Natural killer cell (primary cell): ENCODE measurements around the gene SERPINE3. TPM values are rescaled to one million over a fixed set of nuclear protein-coding genes. Genes with fewer than 3 reads are reported as not detected.

Experiments used
- ATAC-seq, 3 donors: fragments of 150-1000 bp in 2 of 3; fragments of 200-7000 bp in 1 of 3; cut with Tn5 transposase; 1 replicate in 1 of 3; 2 replicates in 2 of 3; pipeline ENCODE4 v1.10.0; 2021; ENCODE audit warnings: mild to moderate bottlenecking in 2 of 3, moderate library complexity in 2 of 3
- DNase-seq, 2 donors: peaks; one replicate each; pipeline versions ENCODE4 v3.0.0 to v3.0.0-alpha.2; 2013 to 2021; ENCODE audit warnings: mixed read lengths in 1 of 2
- H3K27ac ChIP-seq: one replicate; pipeline ENCODE4 v1.5.1; 2013; ENCODE audit warnings: mild to moderate bottlenecking, low read length
- H3K27me3 ChIP-seq: one replicate; pipeline ENCODE4 v1.6.1; 2013; ENCODE audit warnings: low read length; ENCODE audit not compliant: control insufficient read depth, insufficient read depth
- H3K36me3 ChIP-seq: one replicate; pipeline ENCODE4 v1.6.1; 2013; ENCODE audit warnings: low read length; ENCODE audit not compliant: control insufficient read depth, insufficient read depth
- H3K4me1 ChIP-seq: one replicate; pipeline ENCODE4 v1.6.1; 2013; ENCODE audit warnings: low read length; ENCODE audit not compliant: control insufficient read depth, insufficient read depth
- H3K4me3 ChIP-seq: one replicate; pipeline ENCODE4 v1.5.1; 2013; ENCODE audit warnings: low read length
- H3K9me3 ChIP-seq: one replicate; pipeline ENCODE4 v1.6.1; 2013; ENCODE audit warnings: low read length; ENCODE audit not compliant: control insufficient read depth, insufficient read depth
- H3K27ac Mint-ChIP-seq, 2 donors: one replicate each; pipeline ENCODE4 v1.8.0; 2022; ENCODE audit warnings: mild to moderate bottlenecking in 2 of 2, mixed read lengths in 2 of 2, moderate library complexity in 1 of 2
- H3K27me3 Mint-ChIP-seq, 2 donors: one replicate each; pipeline ENCODE4 v1.8.0; 2022; ENCODE audit warnings: low read depth in 2 of 2, mixed read lengths in 2 of 2
- H3K36me3 Mint-ChIP-seq: one replicate; pipeline ENCODE4 v1.8.0; 2022; ENCODE audit warnings: mixed read lengths
- H3K4me1 Mint-ChIP-seq, 2 donors: one replicate each; pipeline ENCODE4 v1.8.0; 2022; ENCODE audit warnings: mixed read lengths in 2 of 2
- H3K4me3 Mint-ChIP-seq: one replicate; pipeline ENCODE4 v1.8.0; 2022; ENCODE audit warnings: mild to moderate bottlenecking, moderate library complexity, mixed read lengths
- H3K9me3 Mint-ChIP-seq, 2 donors: one replicate each; pipeline ENCODE4 v1.8.0; 2022; ENCODE audit warnings: mixed read lengths in 2 of 2
- CTCF ChIP-seq: fragments of 200-600 bp; IDR thresholded peaks from one replicate; pipeline ENCODE4 v1.8.0; 2022; ENCODE audit warnings: antibody characterized with exemption
- WGBS: methylation state at CpG from one replicate; pipeline ENCODE4 v1.1.7; 2013; ENCODE audit warnings: missing lambda C conversion rate; ENCODE audit not compliant: insufficient coverage; 5-methylcytosine and 5-hydroxymethylcytosine counted together
- intact Hi-C: fragments of 100-400 bp; cut with micrococcal nuclease; formaldehyde crosslinking; loops from one replicate; pipeline ENCODE4 v1.14.2; 2022
- total RNA-seq, 4 donors: library from RNA; stranded (reverse); fragments of 120-200 nt in 1 of 4; gene quantifications; one replicate each; pipeline versions ENCODE4 v1.2.3 to v1.2.4, GENCODE V29; 2013 to 2022

The SERPINE3 gene
- total RNA-seq, 3 donors from 2014 or later (not counting 1 experiment from before 2014, with no cell fraction given) = not detected

GRCh38 chr13:51343475-51343874 is 4.0 kb downstream of the SERPINE3 start:
- no peak for TF ChIP-seq CTCF
- no peaks in the 10 kb centered on the region for H3K27me3 ChIP-seq
- DNase-seq (no peak), ATAC-seq (no peak)
- H3K4me3 ChIP-seq = no peak overlapping the region
- H3K4me1 ChIP-seq = no peaks in the 10 kb centered on the region
- WGBS = 73% methylated on average over 3 of the region's 5 CpGs
- H3K36me3 ChIP-seq = no peaks in the 10 kb centered on the region
- Mint-ChIP-seq H3K36me3 (no peaks in the 10 kb centered on the region), H3K4me3 (no peak overlapping the region), H3K4me1 (no peaks in the 10 kb centered on the region), H3K27ac (no peak overlapping the region), H3K27me3 (no peaks in the 10 kb centered on the region), H3K9me3 (no peaks in the 10 kb centered on the region)
- H3K27ac ChIP-seq = no peak overlapping the region
- H3K9me3 ChIP-seq = no peaks in the 10 kb centered on the region
- intact Hi-C loops = no loop called here

- H3K4me3 ChIP-seq = no peak overlapping the region
- H3K4me3 Mint-ChIP-seq = no peak overlapping the region
- no peaks in the 10 kb centered on the region for H3K27me3 Mint-ChIP-seq
- no peak overlapping the region for H3K27ac ChIP-seq
- H3K36me3 Mint-ChIP-seq = no peaks in the 10 kb centered on the region
- H3K27me3 ChIP-seq = no peaks in the 10 kb centered on the region
- TF ChIP-seq CTCF = no peak
- DNase-seq (no peak), ATAC-seq (no peak)
- WGBS = 90% methylated on average over 1 of the region's 2 CpGs
- H3K9me3 ChIP-seq = no peaks in the 10 kb centered on the region
- H3K4me1 Mint-ChIP-seq = no peaks in the 10 kb centered on the region
- H3K4me1 ChIP-seq = no peaks in the 10 kb centered on the region
- H3K36me3 ChIP-seq = no peaks in the 10 kb centered on the region
- no peak overlapping the region for H3K27ac Mint-ChIP-seq
- H3K9me3 Mint-ChIP-seq = no peaks in the 10 kb centered on the region
- intact Hi-C loops = no loop called here
Measured at GRCh38 chr13:51346397-51346796, 6.9 kb downstream of the SERPINE3 start.

- WGBS = 95% methylated on average over 9 of the region's 9 CpGs
- intact Hi-C loops = no loop called here
- H3K9me3 ChIP-seq = no peaks in the 10 kb centered on the region
- Mint-ChIP-seq H3K27me3 (no peaks in the 10 kb centered on the region), H3K4me3 (no peak overlapping the region), H3K9me3 (no peaks in the 10 kb centered on the region), H3K36me3 (no peaks in the 10 kb centered on the region), H3K27ac (no peak overlapping the region), H3K4me1 (no peaks in the 10 kb centered on the region)
- ATAC-seq (no peak), DNase-seq (no peak)
- H3K27me3 ChIP-seq = no peaks in the 10 kb centered on the region
- H3K36me3 ChIP-seq = no peaks in the 10 kb centered on the region
- H3K27ac ChIP-seq = no peak overlapping the region
- H3K4me1 ChIP-seq = no peaks in the 10 kb centered on the region
- no peak overlapping the region for H3K4me3 ChIP-seq
- no peak for TF ChIP-seq CTCF
Measured at GRCh38 chr13:51347099-51347498, 7.6 kb downstream of the SERPINE3 start.
